ENCODE measurements around the gene UBE2L6. TPM values are rescaled to one million over a fixed set of nuclear protein-coding genes. Genes with fewer than 3 reads are reported as not detected.

UBE2L6 gene
- total RNA-seq, 1 donor from 2014 or later: 19.0 TPM

- Histone ChIP-seq H3K27ac (replicated peaks) (no peak overlapping the region), H3K4me1 (peaks cover 2% of the 10 kb centered on the region), H3K27me3 (ENCODE audit: low read depth) (no peaks in the 10 kb centered on the region), H3K9me3 (replicated peaks) (no peaks in the 10 kb centered on the region), H3K36me3 (no peaks in the 10 kb centered on the region), H3K4me3 (no peak overlapping the region)
- no peak for TF ChIP-seq CTCF (IDR thresholded peaks at IDR 0.05; ENCODE audit: borderline replicate concordance)
- DNase-seq: no peak
- intact Hi-C loops (cut with micrococcal nuclease): loop anchor here (10.0 kb wide), 1 partner anchor 66 kb away; no protein-coding TSS in a partner anchor
These were observed 46.4 kb downstream of the UBE2L6 start for GRCh38 chr11:57521116-57521515.

- Histone ChIP-seq H3K4me1 (peaks cover 31% of the 10 kb centered on the region), H3K27me3 (ENCODE audit: low read depth) (no peaks in the 10 kb centered on the region), H3K27ac (replicated peaks) (peak overlapping the region; percentile 79), H3K36me3 (no peaks in the 10 kb centered on the region), H3K9me3 (replicated peaks) (no peaks in the 10 kb centered on the region), H3K4me3 (peak overlapping the region; percentile 80)
- intact Hi-C loops (cut with micrococcal nuclease): no loop called here
- TF ChIP-seq CTCF (IDR thresholded peaks at IDR 0.05; ENCODE audit: borderline replicate concordance): no peak
- DNase-seq: no peak
These were observed 51.4 kb downstream of the UBE2L6 start for GRCh38 chr11:57516061-57516443.

GRCh38 chr11:57515332-57516060 lies 52.0 kb downstream of the UBE2L6 start, which contains the start of gene SLC43A1:
Gene SLC43A1, minus strand, starts transcription at chr11:57515702. Its CDS starts 1,591 bp downstream, at chr11:57514111.
- no peaks in the 10 kb centered on the region for H3K27me3 ChIP-seq (ENCODE audit: low read depth)
- H3K4me1 ChIP-seq: peaks cover 31% of the 10 kb centered on the region
- intact Hi-C loops (cut with micrococcal nuclease): no loop called here
- H3K27ac ChIP-seq (replicated peaks): peak within 1 kb of the TSS; percentile 79
- TF ChIP-seq CTCF (IDR thresholded peaks at IDR 0.05; ENCODE audit: borderline replicate concordance): no peak
- H3K36me3 ChIP-seq: no peaks in the 10 kb centered on the region
- no peaks in the 10 kb centered on the region for H3K9me3 ChIP-seq (replicated peaks)
- H3K4me3 ChIP-seq: peak within 1 kb of the TSS; percentile 80
- peak; percentile 71 for DNase-seq

- peaks cover 31% of the 10 kb centered on the region for H3K4me1 ChIP-seq
- H3K9me3 ChIP-seq (replicated peaks): no peaks in the 10 kb centered on the region
- intact Hi-C loops (cut with micrococcal nuclease): no loop called here
- TF ChIP-seq CTCF (IDR thresholded peaks at IDR 0.05; ENCODE audit: borderline replicate concordance): no peak
- peak overlapping the region; percentile 79 for H3K27ac ChIP-seq (replicated peaks)
- peak overlapping the region; percentile 80 for H3K4me3 ChIP-seq
- no peaks in the 10 kb centered on the region for H3K27me3 ChIP-seq (ENCODE audit: low read depth)
- peak; percentile 69 for DNase-seq
- no peaks in the 10 kb centered on the region for H3K36me3 ChIP-seq
These were observed 52.7 kb downstream of the UBE2L6 start for GRCh38 chr11:57514538-57515331.

DNA sequence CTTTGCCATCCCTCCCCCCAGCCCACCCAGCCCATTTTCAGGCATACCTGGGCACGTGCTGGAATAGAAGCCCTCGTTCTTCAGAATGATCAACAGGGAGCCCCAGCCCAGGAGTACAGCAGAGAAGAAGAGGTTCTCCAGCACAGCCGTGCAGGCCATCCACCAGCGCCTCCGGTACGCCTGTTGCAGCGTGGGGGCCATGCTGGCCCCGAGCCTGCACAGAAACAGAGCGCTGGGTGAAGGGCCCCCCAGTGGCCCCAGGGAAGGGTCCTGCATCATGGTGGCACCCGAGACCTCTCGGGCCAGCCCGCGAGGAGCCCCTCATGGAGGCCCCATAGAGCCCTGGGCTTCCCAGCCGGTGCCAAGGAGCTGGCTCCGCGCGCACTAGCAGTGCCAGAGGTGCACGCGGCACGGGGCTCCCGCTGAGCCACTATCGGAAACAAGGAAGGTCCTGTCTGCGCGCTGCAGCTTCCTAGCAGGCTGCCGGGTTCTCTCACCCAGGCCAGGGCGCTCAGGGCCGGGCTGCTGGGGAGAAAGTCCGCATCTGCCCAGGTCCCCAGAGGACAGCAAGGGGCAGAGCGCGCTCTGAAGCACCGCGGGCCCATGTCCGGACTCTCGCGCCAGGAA lies 53.4 kb downstream of the UBE2L6 start:
- no peaks in the 10 kb centered on the region for H3K36me3 ChIP-seq
- H3K27me3 ChIP-seq (ENCODE audit: low read depth): no peaks in the 10 kb centered on the region
- no peak for TF ChIP-seq CTCF (IDR thresholded peaks at IDR 0.05; ENCODE audit: borderline replicate concordance)
- intact Hi-C loops (cut with micrococcal nuclease): no loop called here
- peak overlapping the region; percentile 79 for H3K27ac ChIP-seq (replicated peaks)
- DNase-seq: peak; percentile 42
- H3K9me3 ChIP-seq (replicated peaks): no peaks in the 10 kb centered on the region
- peak overlapping the region; percentile 80 for H3K4me3 ChIP-seq
- peaks cover 31% of the 10 kb centered on the region for H3K4me1 ChIP-seq

Data from left ventricle myocardium inferior (tissue), 1 donor.